ENCODE measurements around the gene AURKA. TPM values are rescaled to one million over a fixed set of nuclear protein-coding genes. Genes with fewer than 3 reads are reported as not detected.

The AURKA gene
- polyA plus RNA-seq, 1 of the 3 experiments (the other 2 are of a cell fraction), result 24.6 TPM

DNA sequence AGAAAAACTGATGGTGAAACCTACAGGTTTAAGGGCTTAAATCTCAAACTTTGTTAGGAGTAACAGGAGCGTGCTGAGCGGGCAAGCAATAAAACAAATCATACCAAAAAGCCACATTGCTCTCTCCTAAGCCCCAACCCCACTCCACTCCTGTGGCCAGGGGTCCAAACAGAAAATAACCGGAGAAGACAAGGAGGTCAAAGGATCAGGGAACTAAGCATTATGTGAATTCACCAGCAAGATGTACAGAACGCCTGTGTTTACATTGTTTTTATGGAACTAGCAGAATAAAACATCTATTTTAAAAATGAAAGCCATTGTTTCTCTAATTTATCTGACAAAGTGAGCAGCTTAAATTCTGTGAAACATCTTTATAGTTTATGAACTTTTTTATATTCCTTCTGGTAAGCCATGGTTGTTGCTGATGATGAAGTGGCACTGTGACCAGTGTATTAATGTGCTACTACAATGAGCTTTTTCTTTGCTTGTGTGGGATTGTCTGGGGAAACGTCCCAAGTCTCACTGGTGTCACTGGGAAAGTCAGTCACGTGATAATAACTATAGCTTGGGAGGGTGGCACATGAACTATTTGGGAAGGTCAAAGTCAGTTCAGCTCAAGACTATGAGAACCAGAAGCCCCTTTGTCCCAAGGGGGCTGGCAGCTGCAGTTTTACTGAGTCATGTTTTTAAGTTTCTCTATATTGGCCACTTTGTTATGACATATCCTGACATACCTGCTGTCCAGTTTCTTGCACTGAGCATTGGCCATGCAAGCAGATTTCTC is 23.5 kb downstream of the AURKA start:
- no peaks in the 10 kb centered on the region for H3K27me3 ChIP-seq (ENCODE audit: insufficient read depth)
- no peaks in the 10 kb centered on the region for H3K9me3 ChIP-seq
- TF ChIP-seq, protein P1, sequence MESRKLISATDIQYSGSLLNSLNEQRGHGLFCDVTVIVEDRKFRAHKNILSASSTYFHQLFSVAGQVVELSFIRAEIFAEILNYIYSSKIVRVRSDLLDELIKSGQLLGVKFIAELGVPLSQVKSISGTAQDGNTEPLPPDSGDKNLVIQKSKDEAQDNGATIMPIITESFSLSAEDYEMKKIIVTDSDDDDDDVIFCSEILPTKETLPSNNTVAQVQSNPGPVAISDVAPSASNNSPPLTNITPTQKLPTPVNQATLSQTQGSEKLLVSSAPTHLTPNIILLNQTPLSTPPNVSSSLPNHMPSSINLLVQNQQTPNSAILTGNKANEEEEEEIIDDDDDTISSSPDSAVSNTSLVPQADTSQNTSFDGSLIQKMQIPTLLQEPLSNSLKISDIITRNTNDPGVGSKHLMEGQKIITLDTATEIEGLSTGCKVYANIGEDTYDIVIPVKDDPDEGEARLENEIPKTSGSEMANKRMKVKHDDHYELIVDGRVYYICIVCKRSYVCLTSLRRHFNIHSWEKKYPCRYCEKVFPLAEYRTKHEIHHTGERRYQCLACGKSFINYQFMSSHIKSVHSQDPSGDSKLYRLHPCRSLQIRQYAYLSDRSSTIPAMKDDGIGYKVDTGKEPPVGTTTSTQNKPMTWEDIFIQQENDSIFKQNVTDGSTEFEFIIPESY (IDR thresholded peaks at IDR 0.05; ENCODE audit: borderline replicate concordance, low read depth), result no peak
- no peak for TF ChIP-seq MEF2A (IDR thresholded peaks at IDR 0.05; ENCODE audit: borderline replicate concordance, low read depth)
- no peak for TF ChIP-seq FOXM1 (IDR thresholded peaks at IDR 0.05; ENCODE audit: low read depth)
- TF ChIP-seq EP300 (IDR thresholded peaks at IDR 0.05; ENCODE audit: borderline replicate concordance in 1 of 2, low read depth in 1 of 2, low read length in 1 of 2), result no peak
- 92% methylated on average over 6 of the region's 6 CpGs for WGBS (ENCODE audit: low lambda C conversion rate)
- no peak overlapping the region for H3K4me2 ChIP-seq
- no peak overlapping the region for H3K9ac ChIP-seq
- H3K4me1 ChIP-seq (ENCODE audit: control insufficient read depth in 1 of 2, insufficient read depth in 2 of 2, low read depth in 1 of 2, low read length in 1 of 2), result peaks cover 0 to 2% of the 10 kb centered on the region in 2 experiments; a peak in 1 of 4 replicates
- no peak overlapping the region for H3K4me3 ChIP-seq (ENCODE audit: low read depth in 2 of 2, low read length in 1 of 2)
- peaks cover 23 to 53% of the 10 kb centered on the region in 2 experiments for H3K36me3 ChIP-seq (replicated peaks in 1 of 2; ENCODE audit: control insufficient read depth in 1 of 2, insufficient read depth in 2 of 2, low read length in 1 of 2)
- no peak overlapping the region for H2AFZ ChIP-seq (ENCODE audit: low read depth)
- DNase-seq, result no peak
- H3F3A ChIP-seq (replicated peaks; ENCODE audit: insufficient read depth), result peaks cover 17% of the 10 kb centered on the region
- H3K79me2 ChIP-seq (ENCODE audit: insufficient read depth), result peaks cover 23% of the 10 kb centered on the region; the same call in 1 of the 2 replicates
- no peaks in the 10 kb centered on the region for H3K9me2 ChIP-seq
- ChIA-PET CTCF (interaction anchor here (1.4 kb wide), 1 partner anchor 32 kb away, joined by 4 read pairs; no protein-coding TSS in a partner anchor), POLR2A (no interaction called here)
- H3K27ac ChIP-seq (ENCODE audit: low read depth in 2 of 2, low read length in 1 of 2), result no peak overlapping the region
- H4K20me1 ChIP-seq (ENCODE audit: insufficient read depth), result no peaks in the 10 kb centered on the region; the same call in 1 of the 2 replicates

DNA sequence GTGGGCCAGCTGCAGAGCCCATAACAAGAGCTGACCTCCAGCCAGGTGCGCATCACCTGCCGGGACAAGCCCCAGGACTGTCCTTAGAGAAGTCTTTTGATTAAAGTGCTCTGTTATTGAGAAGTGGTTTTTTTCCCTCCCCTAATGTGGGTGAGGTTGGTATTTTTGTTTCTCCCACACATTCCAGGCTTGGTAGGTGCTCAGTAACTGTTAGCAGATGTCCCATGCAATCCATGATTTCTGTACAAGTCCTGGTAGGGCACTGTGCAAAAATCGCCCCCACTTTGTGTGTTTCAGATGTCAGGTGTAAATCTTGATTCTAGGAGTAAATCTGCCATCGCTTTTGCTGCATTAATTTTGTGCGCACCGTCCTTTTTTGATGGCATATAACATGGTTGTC is 28.5 kb downstream of the AURKA start:
- Histone ChIP-seq H2AFZ (ENCODE audit: low read depth) (no peak overlapping the region), H3K4me1 (ENCODE audit: control insufficient read depth in 1 of 2, insufficient read depth in 2 of 2, low read depth in 1 of 2, low read length in 1 of 2) (peaks cover 0 to 14% of the 10 kb centered on the region in 2 experiments; a peak in 2 of 4 replicates), H3K4me2 (no peak overlapping the region), H3K79me2 (ENCODE audit: insufficient read depth) (peaks cover 46% of the 10 kb centered on the region), H3F3A (replicated peaks; ENCODE audit: insufficient read depth) (peaks cover 16% of the 10 kb centered on the region), H3K9me2 (no peaks in the 10 kb centered on the region), H3K9ac (no peak overlapping the region), H3K9me3 (no peaks in the 10 kb centered on the region), H3K4me3 (ENCODE audit: low read depth in 2 of 2, low read length in 1 of 2) (no peak overlapping the region), H3K27ac (ENCODE audit: low read depth in 2 of 2, low read length in 1 of 2) (no peak overlapping the region), H3K27me3 (ENCODE audit: insufficient read depth) (no peaks in the 10 kb centered on the region), H4K20me1 (ENCODE audit: insufficient read depth) (no peaks in the 10 kb centered on the region), H3K36me3 (replicated peaks in 1 of 2; ENCODE audit: control insufficient read depth in 1 of 2, insufficient read depth in 2 of 2, low read length in 1 of 2) (peaks cover 16 to 26% of the 10 kb centered on the region in 2 experiments)
- POLR2A ChIA-PET, result no interaction called here
- CTCF ChIA-PET, result interaction anchor here (1.3 kb wide), 1 partner anchor 20 kb away, joined by 3 read pairs; no protein-coding TSS in a partner anchor
- 85% methylated on average over 6 of the region's 6 CpGs for WGBS (ENCODE audit: low lambda C conversion rate)
- TF ChIP-seq RCOR1 (IDR thresholded peaks at IDR 0.05; ENCODE audit: low read length), result no peak
- no peak for DNase-seq

DNA sequence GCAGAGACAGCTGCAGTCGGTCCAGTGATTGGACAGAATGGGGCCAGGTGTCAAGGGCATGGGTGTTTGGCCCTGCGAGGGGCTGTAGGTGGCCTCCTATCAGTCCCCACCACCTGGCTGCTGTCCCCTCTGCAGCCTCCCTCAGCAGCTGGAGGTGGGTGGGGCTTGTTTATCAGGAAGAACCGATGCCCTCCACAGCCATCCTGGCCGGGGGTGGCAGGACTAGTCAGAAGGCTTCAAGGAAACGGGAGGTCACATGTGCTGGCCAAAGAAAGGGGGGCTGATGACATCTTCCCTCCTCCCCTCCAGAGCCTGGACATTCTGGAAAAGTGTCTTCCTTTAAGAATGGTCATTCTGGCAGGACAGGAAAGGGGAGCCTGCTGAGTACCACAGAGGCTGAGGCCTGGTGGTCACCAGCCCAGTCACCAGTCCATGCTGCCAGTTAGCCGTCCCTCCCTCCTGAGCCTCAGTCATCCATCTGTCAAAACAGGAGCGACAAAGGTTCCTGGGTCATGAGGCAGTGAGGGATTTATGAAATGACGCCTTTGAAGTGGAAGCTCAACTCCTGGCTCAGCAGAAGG is 29.1 kb downstream of the AURKA start:
- Histone ChIP-seq H3F3A (replicated peaks; ENCODE audit: insufficient read depth) (peaks cover 11% of the 10 kb centered on the region), H3K79me2 (ENCODE audit: insufficient read depth) (peaks cover 46% of the 10 kb centered on the region), H3K9ac (no peak overlapping the region), H3K4me2 (no peak overlapping the region), H3K27ac (ENCODE audit: low read depth in 2 of 2, low read length in 1 of 2) (no peak overlapping the region), H3K4me3 (ENCODE audit: low read depth in 2 of 2, low read length in 1 of 2) (no peak overlapping the region), H3K9me3 (no peaks in the 10 kb centered on the region), H3K4me1 (ENCODE audit: control insufficient read depth in 1 of 2, insufficient read depth in 2 of 2, low read depth in 1 of 2, low read length in 1 of 2) (peaks cover 0 to 14% of the 10 kb centered on the region in 2 experiments; a peak in 2 of 4 replicates), H2AFZ (ENCODE audit: low read depth) (no peak overlapping the region), H3K36me3 (replicated peaks in 1 of 2; ENCODE audit: control insufficient read depth in 1 of 2, insufficient read depth in 2 of 2, low read length in 1 of 2) (peaks cover 16 to 24% of the 10 kb centered on the region in 2 experiments), H3K27me3 (ENCODE audit: insufficient read depth) (no peaks in the 10 kb centered on the region), H3K9me2 (no peaks in the 10 kb centered on the region), H4K20me1 (ENCODE audit: insufficient read depth) (no peaks in the 10 kb centered on the region)
- ChIA-PET POLR2A (no interaction called here), CTCF (no interaction called here)
- DNase-seq, result no peak
- TF ChIP-seq, protein P2, sequence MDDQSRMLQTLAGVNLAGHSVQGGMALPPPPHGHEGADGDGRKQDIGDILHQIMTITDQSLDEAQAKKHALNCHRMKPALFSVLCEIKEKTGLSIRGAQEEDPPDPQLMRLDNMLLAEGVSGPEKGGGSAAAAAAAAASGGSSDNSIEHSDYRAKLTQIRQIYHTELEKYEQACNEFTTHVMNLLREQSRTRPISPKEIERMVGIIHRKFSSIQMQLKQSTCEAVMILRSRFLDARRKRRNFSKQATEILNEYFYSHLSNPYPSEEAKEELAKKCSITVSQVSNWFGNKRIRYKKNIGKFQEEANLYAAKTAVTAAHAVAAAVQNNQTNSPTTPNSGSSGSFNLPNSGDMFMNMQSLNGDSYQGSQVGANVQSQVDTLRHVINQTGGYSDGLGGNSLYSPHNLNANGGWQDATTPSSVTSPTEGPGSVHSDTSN (IDR thresholded peaks at IDR 0.05), result no peak
- TF ChIP-seq RAD21 (IDR thresholded peaks at IDR 0.05; ENCODE audit: low read length), result no peak
- TF ChIP-seq GABPA (IDR thresholded peaks at IDR 0.05; ENCODE audit: low read depth), result no peak
- no peak for TF ChIP-seq TCF12 (IDR thresholded peaks at IDR 0.05)
- no peak for TF ChIP-seq SIN3A (IDR thresholded peaks at IDR 0.05; ENCODE audit: borderline replicate concordance, low read depth, low read length)
- TF ChIP-seq, protein P3, sequence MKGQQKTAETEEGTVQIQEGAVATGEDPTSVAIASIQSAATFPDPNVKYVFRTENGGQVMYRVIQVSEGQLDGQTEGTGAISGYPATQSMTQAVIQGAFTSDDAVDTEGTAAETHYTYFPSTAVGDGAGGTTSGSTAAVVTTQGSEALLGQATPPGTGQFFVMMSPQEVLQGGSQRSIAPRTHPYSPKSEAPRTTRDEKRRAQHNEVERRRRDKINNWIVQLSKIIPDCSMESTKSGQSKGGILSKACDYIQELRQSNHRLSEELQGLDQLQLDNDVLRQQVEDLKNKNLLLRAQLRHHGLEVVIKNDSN (IDR thresholded peaks at IDR 0.05; ENCODE audit: borderline replicate concordance, low read depth), result no peak
- TF ChIP-seq MXI1 (IDR thresholded peaks at IDR 0.05; ENCODE audit: low read depth, low read length), result no peak
- TF ChIP-seq NRF1 (IDR thresholded peaks at IDR 0.05; ENCODE audit: low read depth, low read length), result no peak
- no peak for TF ChIP-seq RXRA (IDR thresholded peaks at IDR 0.05; ENCODE audit: borderline replicate concordance, low read depth)
- 89% methylated on average over 5 of the region's 8 CpGs for WGBS (ENCODE audit: low lambda C conversion rate)

Data from SK-N-SH (cell line).